ENCODE data around the gene DNASE1L2.
"Not testable (repeated sequence)": the region's sequence is repeated elsewhere in the genome, so short reads cannot be mapped to it uniquely, and the experiment has no call there.

The DNASE1L2 gene

DNA sequence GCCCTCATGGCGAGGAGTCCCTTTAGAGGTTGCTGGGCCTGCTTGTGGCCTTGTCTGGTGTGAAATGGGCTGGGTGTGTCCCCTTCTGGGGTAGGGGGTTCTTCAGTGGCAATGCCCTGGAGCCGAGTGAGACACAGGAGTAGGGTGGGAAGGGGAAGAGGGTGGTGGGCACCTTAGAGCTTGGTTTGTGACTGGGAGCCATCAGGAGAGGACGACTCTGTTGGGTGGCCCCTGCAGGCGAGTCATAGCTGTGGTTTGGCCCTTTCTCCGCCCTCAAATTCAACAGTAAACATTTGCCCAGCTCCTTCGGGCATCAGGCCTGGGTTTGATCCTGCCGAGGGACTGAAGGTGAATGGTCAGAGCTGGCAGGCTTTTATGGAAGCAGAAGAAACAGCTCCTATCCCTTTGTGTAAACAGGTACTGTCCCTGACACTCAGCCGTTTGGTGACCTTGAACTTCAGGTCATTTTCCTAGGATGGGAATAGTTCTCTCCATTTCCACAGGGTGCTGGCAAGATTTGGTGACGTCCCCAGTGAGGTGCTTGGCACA, 9.9 kb upstream of the DNASE1L2 start:
- no peak for DNase-seq

DNA sequence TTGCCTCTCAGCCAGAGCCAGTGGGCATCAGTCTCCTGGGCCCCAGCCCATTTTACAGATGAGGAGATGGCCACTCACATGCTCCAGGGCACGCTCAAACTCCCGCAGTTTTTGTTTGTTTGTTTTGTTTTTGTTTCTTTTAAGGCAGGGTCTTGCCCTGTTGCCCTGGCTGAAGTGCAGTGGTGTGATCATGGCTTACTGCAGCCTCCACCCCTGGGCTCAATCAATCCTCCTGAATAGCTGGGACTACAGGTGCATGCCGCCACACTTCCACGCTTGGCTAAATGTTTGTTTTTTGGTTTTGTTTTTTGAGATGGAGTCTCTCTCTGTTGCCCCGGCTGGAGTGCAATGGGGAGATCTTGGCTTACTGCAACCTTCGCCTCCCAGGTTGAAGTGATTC, 9.3 kb upstream of the DNASE1L2 start:
- no peak for DNase-seq

GRCh38 chr16:2228161-2228824, 8.0 kb upstream of the DNASE1L2 start:
- DNase-seq, result no peak

GRCh38 chr16:2229091-2229490, 7.2 kb upstream of the DNASE1L2 start:
- no peak for DNase-seq

DNA sequence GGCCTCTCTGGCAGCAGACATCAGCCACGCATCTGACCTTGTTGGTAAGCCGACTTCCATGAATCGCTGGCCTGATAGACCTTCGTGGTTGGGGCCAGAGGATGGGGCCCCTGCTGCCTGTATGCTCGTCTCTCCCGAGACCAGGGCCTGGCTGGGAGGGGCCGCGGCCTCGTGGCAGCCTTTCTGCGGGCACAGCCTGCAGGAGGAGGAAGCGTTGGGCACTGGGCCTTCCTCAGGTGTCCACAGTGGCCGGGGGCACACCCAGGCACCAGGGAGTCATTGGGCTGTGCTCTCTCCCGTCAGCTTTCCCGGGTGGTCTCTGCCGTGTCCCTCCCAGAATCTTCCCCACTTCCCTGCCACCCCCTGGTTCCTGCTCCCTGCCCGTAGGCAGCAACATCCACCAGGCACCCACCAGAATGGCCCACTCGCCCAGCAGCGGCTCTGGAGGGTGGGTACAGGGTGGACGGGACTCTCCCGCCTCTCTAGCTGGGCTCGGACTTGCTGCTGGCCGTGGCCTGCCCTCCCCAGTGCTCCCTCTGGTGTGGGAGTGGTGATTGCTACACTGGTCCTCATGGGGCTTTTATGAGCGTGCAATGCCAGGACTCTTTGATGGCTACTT, 6.5 kb upstream of the DNASE1L2 start:
- DNase-seq, result no peak

DNA sequence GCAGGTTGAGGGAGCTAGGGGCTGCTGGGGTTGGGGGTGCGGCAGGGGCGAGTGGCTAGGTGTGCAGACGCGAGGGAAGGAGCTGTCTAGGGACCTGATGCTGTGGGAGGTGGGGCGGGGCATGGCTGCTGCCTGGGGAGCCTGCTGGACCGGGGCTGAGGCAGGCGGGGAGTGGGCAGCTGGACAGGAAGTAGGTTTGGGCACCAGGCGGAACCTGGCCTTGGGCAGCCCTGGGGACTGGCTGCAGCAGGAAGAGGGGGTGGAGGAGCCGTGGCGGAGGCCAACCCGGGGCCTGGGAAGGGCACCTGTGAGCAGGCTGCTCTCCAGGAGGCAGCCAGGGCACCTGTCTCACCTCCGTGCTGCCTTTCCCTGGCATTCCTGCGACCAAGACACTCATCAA, 5.9 kb upstream of the DNASE1L2 start:
- DNase-seq, result no peak

- no peak for DNase-seq
Observed at GRCh38 chr16:2231016-2231931, 5.0 kb upstream of the DNASE1L2 start.

GRCh38 chr16:2232094-2232990, 3.9 kb upstream of the DNASE1L2 start:
- DNase-seq, result no peak

DNA sequence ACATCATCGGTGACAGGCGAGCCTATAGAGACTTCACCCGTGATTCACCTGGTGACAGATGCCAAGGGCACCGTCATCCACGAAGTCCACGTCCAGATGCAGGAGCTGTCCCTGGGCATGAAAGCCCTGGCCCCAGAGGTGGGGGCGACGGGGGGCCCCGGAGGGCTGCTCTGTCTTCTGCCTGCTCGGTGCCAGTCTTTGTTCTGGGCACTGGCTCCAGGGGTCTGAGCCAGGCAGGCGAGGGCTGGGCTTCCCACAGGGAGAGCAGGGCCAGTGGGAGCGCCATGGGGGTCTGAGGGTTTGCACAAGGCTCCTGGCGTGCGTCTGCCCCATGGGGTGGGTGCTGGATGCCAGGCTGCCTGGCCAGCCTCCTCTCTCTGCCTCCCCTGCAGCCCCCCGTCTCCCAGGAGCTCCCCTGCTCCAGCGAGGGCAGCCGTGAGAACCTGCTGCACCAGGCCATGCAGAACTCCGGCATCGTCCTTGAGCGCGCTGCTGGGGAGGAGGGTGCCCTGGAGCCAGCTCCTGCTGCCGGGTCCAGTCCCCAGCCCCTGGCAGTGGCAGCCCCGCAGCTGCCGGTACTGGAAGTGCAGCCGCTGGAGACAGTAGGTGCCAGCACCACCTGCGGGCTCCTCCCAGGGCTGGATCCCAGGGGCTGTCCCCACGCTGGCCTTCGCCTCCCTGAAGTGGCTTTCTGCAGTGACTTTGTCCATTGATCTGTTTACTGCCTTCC, 3.0 kb upstream of the DNASE1L2 start:
- DNase-seq, result no peak

DNA sequence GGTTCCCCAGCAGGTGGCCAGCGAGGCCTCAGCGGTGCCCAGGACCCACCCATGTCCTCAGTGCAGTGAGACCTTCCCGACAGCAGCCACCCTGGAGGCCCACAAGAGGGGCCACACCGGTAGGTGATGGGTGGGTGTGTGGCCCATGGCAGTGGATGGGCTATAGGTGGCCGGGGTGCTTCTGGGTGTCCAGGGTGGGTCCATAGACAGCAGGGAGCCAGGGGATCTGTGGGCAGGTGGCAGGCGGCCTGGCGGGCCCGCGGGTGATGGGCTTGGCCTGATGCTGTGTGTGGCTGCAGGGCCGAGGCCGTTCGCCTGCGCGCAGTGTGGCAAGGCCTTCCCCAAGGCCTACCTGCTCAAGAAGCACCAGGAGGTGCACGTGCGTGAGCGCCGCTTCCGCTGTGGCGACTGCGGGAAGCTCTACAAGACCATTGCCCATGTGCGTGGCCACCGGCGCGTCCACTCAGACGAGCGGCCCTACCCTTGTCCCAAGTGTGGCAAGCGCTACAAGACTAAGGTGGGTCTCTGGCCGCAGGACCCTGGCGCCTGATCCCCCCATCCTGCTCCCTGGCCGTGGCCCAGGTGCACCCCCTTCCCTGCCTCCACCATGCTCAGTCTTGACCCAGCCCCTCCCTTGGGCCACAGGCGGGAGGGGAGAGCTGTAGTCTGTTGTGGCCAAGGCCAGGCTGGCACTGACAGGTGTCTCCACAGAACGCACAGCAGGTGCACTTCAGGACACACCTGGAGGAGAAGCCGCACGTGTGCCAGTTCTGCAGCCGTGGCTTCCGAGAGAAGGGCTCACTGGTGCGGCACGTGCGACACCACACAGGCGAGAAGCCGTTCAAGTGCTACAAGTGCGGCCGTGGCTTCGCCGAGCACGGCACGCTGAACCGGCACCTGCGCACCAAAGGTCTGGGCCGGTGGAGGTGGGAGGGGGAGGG, 2.1 kb upstream of the DNASE1L2 start:
- DNase-seq, result no peak

DNA sequence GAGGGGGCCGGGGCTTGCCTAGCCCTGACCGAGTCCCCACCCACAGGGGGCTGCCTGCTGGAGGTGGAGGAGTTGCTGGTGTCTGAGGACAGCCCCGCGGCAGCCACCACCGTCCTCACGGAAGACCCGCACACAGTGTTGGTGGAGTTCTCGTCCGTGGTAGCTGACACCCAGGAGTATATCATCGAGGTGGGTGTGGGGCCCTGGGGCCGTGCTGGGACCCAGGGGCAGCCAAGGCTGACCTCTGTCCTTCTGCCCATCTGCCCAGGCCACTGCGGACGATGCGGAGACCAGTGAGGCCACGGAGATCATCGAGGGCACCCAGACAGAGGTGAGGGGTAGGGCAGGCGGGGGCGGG, 1.5 kb upstream of the DNASE1L2 start:
- no peak for DNase-seq

DNA sequence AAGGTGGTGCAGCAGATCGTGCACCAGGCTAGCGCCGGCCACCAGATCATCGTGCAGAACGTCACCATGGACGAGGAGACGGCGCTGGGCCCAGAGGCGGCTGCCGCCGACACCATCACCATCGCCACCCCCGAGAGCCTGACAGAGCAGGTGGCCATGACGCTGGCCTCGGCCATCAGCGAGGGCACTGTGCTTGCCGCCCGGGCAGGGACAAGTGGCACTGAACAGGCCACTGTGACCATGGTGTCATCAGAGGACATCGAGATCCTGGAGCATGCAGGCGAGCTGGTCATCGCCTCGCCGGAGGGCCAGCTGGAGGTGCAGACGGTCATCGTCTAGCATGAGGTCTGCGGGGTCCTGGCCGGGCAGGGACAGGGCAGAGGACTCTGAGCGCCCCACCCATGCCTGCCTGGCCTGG, 1.0 kb upstream of the DNASE1L2 start:
- no peak for DNase-seq

DNA sequence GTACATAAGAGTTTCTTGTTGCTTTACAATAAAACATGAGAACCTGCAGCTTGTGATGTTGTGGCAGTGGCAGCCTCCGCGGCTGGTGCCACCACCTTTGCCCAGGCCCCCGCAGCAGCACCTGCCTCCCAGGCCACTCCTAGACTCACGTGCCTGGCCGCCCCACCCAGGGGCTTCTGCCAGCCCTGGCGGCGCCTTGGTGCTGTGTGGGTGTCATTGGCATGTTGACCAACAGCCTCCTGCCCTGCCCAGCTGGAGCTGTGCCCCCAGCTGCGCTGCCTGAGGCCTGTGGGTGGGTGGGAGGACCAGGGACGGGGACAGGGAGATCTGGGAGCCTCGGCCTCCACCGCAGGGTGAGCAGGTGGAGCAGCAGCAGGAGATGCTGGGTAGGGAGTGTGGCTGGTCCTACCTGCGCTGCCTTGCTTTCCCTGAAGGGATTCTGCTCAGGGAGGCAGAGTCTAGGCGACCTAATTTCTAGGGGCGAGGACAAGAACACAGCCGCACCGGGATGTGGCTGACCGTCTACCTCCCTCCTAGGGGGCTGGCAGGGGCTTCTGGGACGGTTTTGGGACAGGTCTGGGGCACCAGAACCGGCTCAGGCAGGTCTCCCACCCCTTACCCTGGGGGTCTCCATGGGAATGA, 428 bp upstream of the DNASE1L2 start:
- DNase-seq, result no peak

- no peak for DNase-seq
Observed at GRCh38 chr16:2237102-2237482, 848 bp downstream of the DNASE1L2 start.

DNA sequence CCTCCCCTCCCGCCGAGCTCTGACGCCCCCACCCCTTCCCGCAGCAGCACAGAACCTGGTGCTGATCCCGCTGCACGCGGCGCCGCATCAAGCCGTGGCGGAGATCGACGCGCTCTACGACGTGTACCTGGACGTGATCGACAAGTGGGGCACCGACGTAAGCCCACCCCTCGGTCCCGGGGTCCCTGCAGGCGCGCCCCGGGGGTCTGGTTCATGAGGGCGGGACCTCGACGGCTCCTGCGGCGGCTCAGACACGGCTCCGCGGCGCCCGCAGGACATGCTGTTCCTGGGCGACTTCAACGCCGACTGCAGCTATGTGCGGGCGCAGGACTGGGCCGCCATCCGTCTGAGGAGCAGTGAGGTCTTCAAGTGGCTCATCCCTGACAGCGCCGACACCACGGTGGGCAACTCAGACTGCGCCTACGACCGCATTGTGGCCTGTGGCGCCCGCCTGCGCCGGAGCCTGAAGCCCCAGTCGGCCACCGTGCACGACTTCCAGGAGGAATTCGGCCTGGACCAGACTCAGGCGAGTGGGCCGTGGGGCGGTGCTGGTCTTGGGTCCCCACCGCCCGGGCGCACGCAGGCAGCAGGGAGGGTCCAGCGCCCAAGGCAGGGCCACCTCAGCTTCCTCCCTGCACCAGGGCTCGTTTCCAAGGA, 1.4 kb downstream of the DNASE1L2 start:
- DNase-seq, result peak; percentile 57

DNA sequence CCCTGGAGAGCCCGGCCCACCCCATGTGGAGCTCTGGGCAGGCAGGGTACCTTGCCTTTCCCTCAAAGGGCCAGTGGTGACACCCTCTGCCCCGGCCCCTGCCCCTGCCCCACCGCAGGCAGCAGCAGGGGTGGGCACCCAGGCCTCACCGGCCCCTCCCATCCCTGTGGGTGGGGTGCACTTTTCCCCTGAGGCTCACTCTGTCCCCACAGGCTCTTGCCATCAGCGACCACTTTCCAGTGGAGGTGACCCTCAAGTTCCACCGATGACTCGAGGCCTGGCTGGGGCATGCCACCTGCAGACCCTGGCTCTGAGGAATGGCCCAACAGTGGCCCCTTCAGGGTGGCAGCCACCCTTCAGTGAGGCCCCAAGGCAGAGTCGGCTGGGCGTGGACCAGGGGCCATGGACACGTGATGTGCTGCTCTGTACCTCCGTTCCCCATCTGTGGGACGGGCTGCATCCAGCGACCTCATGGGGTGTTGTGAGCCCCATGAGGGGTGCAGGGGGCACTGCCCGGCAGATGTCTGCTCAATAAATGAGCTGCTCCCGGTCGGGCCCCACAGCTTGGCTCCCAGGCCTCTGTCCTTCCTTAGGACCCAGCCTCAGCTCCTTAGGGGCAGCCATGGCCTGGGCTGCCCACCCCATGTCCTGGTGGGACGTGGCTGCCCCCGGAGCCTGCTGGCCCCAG, 2.0 kb downstream of the DNASE1L2 start:
- DNase-seq, result no peak

GRCh38 chr16:2238838-2239675, 2.8 kb downstream of the DNASE1L2 start:
- DNase-seq, result no peak

DNA sequence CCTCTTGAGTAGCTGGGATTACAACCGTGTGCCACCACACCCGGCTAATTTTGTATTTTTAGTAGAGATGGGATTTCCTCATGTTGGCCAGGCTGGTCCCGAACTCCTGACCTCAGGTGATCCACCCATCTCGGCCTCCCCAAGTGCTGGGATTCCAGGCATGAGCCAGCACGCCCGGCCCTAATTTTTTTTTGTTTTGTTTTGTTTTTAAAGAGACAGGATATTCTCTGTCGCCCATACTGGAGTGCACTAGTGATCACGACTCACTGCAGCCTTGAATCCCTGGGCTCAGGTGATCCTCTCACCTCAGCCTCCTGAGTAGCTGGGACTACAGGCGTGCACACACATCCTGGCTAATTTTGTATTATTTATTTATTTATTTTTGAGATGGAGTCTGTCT, 4.1 kb downstream of the DNASE1L2 start:
- not testable (repeated sequence) for DNase-seq

Data from right kidney (tissue), 1 donor.